GM13976 (cell line): Measurements from ENCODE around the gene ST3GAL3.

Experiments used
- DNase-seq: peaks from one replicate; pipeline ENCODE4 v3.0.0; 2012; ENCODE audit warnings: low spot score
- in situ Hi-C: fragments of 300-500 bp; cut with MboI; formaldehyde crosslinking; loops from one replicate; pipeline ENCODE4 v1.12.0; 2022; ENCODE audit warnings: low sequenced_read_pairs, mixed read lengths, inconsistent platforms; ENCODE audit not compliant: unreplicated experiment
- TF ChIP-seq, protein P1 (sequence below): IDR thresholded peaks from 2 replicates; pipeline ENCODE4 v1.5.1; 2012; ENCODE audit warnings: borderline replicate concordance, mild to moderate bottlenecking; ENCODE audit not compliant: insufficient read depth; ENCODE audit errors: extremely low read depth, missing control alignments, control extremely low read depth

Gene ST3GAL3

DNA sequence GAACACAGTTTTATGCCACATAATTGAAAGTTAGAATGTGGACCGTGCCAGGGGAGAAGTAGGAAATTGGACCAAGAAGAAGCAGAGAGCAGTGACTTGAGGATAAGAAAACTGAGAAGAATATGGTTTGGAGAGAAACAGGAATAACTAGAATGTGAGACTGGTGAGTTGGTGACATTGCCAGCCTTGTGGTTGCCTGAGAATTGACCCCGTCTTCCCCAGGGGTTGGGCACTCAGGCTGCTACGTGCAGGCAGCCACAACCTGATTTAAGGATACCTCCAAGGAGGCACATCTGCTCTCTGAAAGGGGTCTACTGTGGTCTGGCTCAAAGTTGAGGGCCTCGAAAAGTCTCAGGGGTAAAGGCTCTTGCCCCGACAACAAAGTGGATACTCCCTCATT, 114.1 kb downstream of the ST3GAL3 start:
- DNase-seq: no peak
- in situ Hi-C loops: no loop called here
- TF ChIP-seq, protein P1, sequence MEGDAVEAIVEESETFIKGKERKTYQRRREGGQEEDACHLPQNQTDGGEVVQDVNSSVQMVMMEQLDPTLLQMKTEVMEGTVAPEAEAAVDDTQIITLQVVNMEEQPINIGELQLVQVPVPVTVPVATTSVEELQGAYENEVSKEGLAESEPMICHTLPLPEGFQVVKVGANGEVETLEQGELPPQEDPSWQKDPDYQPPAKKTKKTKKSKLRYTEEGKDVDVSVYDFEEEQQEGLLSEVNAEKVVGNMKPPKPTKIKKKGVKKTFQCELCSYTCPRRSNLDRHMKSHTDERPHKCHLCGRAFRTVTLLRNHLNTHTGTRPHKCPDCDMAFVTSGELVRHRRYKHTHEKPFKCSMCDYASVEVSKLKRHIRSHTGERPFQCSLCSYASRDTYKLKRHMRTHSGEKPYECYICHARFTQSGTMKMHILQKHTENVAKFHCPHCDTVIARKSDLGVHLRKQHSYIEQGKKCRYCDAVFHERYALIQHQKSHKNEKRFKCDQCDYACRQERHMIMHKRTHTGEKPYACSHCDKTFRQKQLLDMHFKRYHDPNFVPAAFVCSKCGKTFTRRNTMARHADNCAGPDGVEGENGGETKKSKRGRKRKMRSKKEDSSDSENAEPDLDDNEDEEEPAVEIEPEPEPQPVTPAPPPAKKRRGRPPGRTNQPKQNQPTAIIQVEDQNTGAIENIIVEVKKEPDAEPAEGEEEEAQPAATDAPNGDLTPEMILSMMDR: no peak

DNA sequence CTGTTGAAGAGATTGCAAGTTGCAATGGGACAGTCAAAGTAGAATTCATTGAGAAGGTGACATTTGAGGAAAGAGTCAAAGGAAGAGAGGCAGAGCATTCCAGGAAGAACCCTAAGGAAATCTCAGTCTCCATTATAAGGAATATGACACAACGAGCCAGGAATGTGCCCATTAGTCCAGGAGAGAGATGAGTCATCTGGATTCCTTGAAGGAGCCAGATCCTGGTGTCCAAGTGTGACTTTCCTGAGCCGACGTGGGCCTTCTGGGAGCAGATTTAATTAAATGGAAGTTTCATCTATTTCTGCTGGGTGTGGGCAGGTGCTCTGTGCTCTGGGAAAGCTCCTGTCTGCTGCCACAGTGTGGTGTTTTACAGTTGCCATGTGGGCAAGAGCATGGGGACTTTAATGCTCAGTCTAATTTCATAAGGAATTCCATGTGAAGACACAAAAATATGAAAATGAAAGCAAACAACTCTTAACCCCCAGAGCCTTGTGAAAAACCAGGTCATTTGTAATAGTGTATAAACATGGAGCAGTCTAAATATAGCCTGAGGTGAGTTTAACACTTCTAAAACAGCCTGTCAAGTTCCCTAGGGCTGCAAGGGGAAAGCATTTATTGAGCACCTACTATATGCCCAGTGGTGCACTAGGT, 114.8 kb downstream of the ST3GAL3 start:
- no peak for DNase-seq
- in situ Hi-C loops: no loop called here
- TF ChIP-seq, protein P1: no peak

DNA sequence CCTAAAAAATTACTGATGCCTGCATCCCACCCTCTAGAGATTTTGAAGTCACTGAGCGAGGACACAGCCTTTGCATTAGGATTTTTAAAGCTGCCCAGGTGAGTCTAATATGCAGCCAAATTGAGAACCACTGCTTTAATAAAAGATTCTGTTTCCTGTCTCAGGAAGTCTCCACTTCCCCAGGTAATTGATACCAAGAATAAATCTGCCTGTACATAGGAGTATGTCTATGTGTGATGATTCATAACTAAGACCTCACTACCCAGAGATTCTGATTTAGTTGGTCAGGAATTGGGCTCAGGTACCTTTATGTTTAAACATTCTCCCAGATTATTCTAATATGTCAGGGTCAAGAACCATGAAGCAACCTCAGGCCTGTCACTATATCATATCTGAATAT, 117.5 kb downstream of the ST3GAL3 start:
- in situ Hi-C loops: no loop called here
- DNase-seq: no peak
- TF ChIP-seq, protein P1: no peak

DNA sequence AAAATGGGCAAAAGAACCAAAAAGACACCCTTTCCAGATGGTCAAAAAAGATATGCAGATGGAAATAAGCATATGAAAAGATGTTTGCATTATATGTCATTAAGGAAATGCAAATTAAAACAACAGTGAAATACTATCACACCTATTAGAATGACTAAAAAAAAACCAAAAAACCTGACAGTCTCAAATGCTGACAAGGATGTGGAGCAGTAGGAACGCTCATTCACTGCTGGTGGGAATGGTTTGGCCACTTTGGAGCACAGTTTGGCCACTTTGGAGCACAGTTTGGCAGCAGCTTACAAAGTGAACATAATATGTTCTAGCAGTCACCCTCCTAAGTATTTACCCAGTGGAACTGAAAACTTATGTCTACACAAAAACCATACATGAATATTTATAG, 121.2 kb downstream of the ST3GAL3 start:
- in situ Hi-C loops: no loop called here
- TF ChIP-seq, protein P1: no peak
- DNase-seq: no peak

DNA sequence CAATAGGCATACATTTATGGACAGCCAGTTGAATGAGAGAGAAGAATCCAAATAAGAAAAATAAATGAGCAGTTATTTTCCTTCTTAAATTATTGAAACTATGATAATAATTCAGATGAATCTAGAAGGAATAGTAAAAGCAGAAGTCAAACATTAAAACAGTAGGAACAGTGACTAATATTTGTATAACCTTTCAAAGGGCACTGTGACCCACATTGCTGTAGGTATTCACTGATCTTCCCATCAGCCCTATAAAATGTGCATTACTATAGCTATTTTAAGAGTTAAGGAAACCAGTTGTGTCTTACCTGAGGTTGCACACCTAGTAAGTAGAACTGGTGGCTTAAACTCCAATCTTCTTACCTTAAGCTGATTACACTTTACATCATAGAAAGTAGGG, 123.5 kb downstream of the ST3GAL3 start:
- TF ChIP-seq, protein P1: no peak
- no peak for DNase-seq
- in situ Hi-C loops: no loop called here

DNA sequence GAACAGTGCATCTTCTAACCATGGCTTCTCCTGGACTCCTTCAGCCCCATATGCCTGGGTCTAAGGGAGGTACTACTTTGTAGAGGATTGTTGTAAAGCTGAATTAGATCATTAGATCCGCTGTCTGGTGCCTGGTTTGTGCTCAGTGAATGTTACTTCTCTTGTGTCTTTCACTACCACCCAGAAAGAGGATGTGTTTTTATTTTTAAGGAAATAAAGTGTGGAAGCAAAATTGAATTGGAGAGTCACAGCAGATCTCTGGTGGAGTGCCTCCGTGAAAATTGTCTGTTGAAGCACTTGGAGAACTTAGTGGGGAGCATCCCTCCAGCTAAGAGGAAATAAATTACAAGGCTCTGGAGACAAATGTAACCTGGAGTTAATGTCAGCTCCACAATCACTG, 124.5 kb downstream of the ST3GAL3 start:
- no peak for DNase-seq
- in situ Hi-C loops: no loop called here
- TF ChIP-seq, protein P1: no peak
